ENCODE results near the gene EEF2K. TPM values are rescaled to one million over a fixed set of nuclear protein-coding genes. Genes with fewer than 3 reads are reported as not detected.

EEF2K gene
- total RNA-seq, 1 experiment from 2014 or later, result 31.8 TPM

DNA sequence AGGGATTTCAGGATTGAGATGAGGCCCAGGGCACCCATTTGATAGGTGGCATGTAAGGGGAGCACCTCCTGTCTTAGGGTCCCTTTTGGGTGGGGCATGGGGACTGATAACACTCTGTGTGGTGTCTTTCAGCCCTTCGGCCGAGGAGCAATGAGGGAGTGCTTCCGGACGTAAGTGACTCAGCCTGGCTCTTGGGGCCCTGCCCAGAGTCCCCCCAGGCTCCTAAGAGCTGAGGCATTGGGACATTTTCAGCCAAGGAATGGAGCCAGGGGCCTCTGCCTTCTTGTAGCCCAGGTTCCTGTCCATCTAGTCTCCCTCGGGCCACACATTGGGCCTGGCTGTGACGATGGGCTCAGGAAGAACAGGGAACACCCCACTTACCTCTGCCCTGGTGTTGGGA is 44.4 kb downstream of the EEF2K start:
- DNase-seq, result no peak
- intact Hi-C loops (cut with micrococcal nuclease; ENCODE audit: unreplicated experiment), result no loop called here
- TF ChIP-seq, protein P1, sequence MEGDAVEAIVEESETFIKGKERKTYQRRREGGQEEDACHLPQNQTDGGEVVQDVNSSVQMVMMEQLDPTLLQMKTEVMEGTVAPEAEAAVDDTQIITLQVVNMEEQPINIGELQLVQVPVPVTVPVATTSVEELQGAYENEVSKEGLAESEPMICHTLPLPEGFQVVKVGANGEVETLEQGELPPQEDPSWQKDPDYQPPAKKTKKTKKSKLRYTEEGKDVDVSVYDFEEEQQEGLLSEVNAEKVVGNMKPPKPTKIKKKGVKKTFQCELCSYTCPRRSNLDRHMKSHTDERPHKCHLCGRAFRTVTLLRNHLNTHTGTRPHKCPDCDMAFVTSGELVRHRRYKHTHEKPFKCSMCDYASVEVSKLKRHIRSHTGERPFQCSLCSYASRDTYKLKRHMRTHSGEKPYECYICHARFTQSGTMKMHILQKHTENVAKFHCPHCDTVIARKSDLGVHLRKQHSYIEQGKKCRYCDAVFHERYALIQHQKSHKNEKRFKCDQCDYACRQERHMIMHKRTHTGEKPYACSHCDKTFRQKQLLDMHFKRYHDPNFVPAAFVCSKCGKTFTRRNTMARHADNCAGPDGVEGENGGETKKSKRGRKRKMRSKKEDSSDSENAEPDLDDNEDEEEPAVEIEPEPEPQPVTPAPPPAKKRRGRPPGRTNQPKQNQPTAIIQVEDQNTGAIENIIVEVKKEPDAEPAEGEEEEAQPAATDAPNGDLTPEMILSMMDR (IDR thresholded peaks at IDR 0.05; ENCODE audit: unreplicated experiment), result no peak
- Mint-ChIP-seq H3K4me3 (ENCODE audit: low read depth, unreplicated experiment) (no peak overlapping the region), H3K4me1 (ENCODE audit: low read depth, unreplicated experiment) (no peaks in the 10 kb centered on the region), H3K27ac (ENCODE audit: unreplicated experiment) (no peak overlapping the region), H3K27me3 (ENCODE audit: unreplicated experiment) (no peaks in the 10 kb centered on the region), H3K9me3 (ENCODE audit: low read depth, unreplicated experiment) (peaks cover 2% of the 10 kb centered on the region), H3K36me3 (ENCODE audit: insufficient read depth, unreplicated experiment) (peaks cover 18% of the 10 kb centered on the region)
- CTCF ChIA-PET, result no interaction called here
- no TSS peak for BruUV-seq (replicated peaks)

DNA sequence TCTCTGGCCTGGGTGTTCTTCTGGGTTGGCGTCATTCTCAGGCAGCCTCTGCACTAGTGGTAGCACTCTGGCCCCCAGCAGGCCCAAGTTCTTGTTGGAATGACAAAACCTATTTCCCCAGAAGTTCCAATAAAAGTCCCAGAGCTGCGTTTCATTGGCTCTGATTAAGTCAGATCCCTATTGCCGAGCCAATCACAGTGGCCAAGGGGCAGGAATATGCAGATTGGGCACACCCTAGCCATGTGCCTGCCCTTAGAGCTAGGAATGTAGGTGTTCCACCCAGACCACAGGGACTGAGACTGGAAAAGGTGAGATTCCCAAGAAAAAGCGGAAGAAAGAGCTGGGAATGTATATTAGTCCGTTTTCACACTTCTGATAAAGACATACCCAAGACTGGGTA is 46.2 kb downstream of the EEF2K start:
- H3K36me3 Mint-ChIP-seq (ENCODE audit: insufficient read depth, unreplicated experiment), result peaks cover 27% of the 10 kb centered on the region

DNA sequence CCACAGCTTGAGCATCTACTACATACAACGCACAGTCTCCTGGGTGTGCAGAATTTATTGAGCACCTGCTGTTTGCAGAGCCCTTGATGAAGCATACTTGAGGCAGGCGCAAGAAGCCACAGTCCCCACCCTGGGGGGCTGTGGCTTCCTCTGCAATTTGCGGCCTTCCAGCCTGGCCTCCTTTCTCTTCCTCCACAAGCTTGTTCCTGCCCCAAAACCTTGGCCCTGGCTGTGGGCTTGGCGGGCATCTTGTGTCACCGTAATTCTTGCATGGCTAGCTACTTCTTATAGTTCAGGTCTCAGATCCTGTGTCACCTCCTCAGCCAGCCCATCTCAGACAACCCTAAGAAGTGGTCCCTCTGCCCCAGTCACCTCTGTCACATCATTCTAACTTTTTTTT is 47.2 kb downstream of the EEF2K start:
- intact Hi-C loops (cut with micrococcal nuclease; ENCODE audit: unreplicated experiment), result no loop called here
- CTCF ChIA-PET, result interaction anchor here (0.7 kb wide), 1 partner anchor 18 kb away, joined by 8 read pairs; no protein-coding TSS in a partner anchor
- H3K36me3 Mint-ChIP-seq (ENCODE audit: insufficient read depth, unreplicated experiment), result peaks cover 36% of the 10 kb centered on the region

More for the DNA sequence above, 46.2 kb downstream of the EEF2K start:
- H3K27me3 Mint-ChIP-seq (ENCODE audit: unreplicated experiment), result no peaks in the 10 kb centered on the region
- no TSS peak for BruUV-seq (replicated peaks)
- TF ChIP-seq, protein P1 (IDR thresholded peaks at IDR 0.05; ENCODE audit: unreplicated experiment), result no peak
- peaks cover 2% of the 10 kb centered on the region for H3K9me3 Mint-ChIP-seq (ENCODE audit: low read depth, unreplicated experiment)
- H3K4me1 Mint-ChIP-seq (ENCODE audit: low read depth, unreplicated experiment), result no peaks in the 10 kb centered on the region
- no peak overlapping the region for H3K4me3 Mint-ChIP-seq (ENCODE audit: low read depth, unreplicated experiment)
- H3K27ac Mint-ChIP-seq (ENCODE audit: unreplicated experiment), result no peak overlapping the region
- CTCF ChIA-PET, result no interaction called here
- intact Hi-C loops (cut with micrococcal nuclease; ENCODE audit: unreplicated experiment), result no loop called here
- DNase-seq, result no peak

DNA sequence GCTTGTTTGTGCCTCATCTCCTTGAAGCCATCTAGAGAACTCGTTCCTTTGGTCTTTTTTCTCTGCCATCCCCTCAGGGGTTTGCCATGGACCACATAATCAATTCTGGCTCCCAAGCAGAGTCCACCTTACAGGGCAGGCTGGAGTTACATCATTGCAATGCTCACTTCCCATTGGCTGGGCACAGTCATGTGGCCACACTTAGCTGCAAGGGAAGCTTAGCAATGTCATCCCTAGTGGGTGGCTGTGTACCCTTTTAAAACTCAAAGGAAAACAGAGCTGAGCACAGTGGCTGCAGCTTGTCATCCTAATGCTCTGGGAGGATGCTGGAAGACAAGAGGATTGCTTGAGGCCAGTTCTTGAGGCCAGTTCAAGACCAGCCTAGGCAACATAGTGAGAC is 49.3 kb downstream of the EEF2K start:
- no TSS peak for BruUV-seq (replicated peaks)
- CTCF ChIA-PET, result no interaction called here
- Mint-ChIP-seq H3K36me3 (ENCODE audit: insufficient read depth, unreplicated experiment) (peaks cover 38% of the 10 kb centered on the region), H3K4me3 (ENCODE audit: low read depth, unreplicated experiment) (no peak overlapping the region), H3K4me1 (ENCODE audit: low read depth, unreplicated experiment) (no peaks in the 10 kb centered on the region), H3K27me3 (ENCODE audit: unreplicated experiment) (no peaks in the 10 kb centered on the region), H3K27ac (ENCODE audit: unreplicated experiment) (no peak overlapping the region), H3K9me3 (ENCODE audit: low read depth, unreplicated experiment) (peaks cover 2% of the 10 kb centered on the region)
- DNase-seq, result no peak
- intact Hi-C loops (cut with micrococcal nuclease; ENCODE audit: unreplicated experiment), result no loop called here
- TF ChIP-seq, protein P1 (IDR thresholded peaks at IDR 0.05; ENCODE audit: unreplicated experiment), result no peak

More for the DNA sequence above, 47.2 kb downstream of the EEF2K start:
- TF ChIP-seq, protein P1 (IDR thresholded peaks at IDR 0.05; ENCODE audit: unreplicated experiment), result no peak
- Mint-ChIP-seq H3K27me3 (ENCODE audit: unreplicated experiment) (no peaks in the 10 kb centered on the region), H3K9me3 (ENCODE audit: low read depth, unreplicated experiment) (peaks cover 2% of the 10 kb centered on the region), H3K27ac (ENCODE audit: unreplicated experiment) (no peak overlapping the region), H3K4me1 (ENCODE audit: low read depth, unreplicated experiment) (no peaks in the 10 kb centered on the region), H3K4me3 (ENCODE audit: low read depth, unreplicated experiment) (no peak overlapping the region)
- no TSS peak for BruUV-seq (replicated peaks)
- no peak for DNase-seq
